Amniotic epithelial cell (primary cell): ENCODE measurements around the gene CLECL1.
A peak's percentile ranks its signal among the peaks of the same experiment; 100 is the strongest.
"Not testable (repeated sequence)": the region's sequence is repeated elsewhere in the genome, so short reads cannot be mapped to it uniquely, and the experiment has no call there.

ENCODE experiments used
- DNase-seq: peaks from one replicate; pipeline ENCODE4 v3.0.0-alpha.2; 2010; ENCODE audit warnings: low read depth

Gene CLECL1

DNA sequence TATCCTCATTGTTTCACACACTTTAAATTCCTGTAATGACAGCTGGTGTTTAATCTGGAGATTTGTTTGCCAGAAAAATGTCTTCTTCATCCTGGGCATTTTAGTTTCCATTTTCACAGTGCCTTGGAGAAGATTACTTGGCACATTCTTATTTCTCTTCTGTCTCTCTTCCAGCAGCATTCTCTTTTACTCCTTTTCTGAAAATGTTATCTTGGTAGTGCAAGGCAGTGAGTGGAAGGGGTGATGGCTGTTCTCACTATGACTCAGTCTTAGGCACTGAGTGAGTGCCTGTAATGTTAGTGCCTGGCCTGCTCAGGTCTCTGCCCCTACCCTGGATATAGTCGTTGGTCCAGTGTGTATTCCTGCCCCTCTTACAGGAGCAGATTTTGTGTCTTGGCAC, 13.1 kb downstream of the CLECL1 start:
- DNase-seq, result peak; percentile 9

DNA sequence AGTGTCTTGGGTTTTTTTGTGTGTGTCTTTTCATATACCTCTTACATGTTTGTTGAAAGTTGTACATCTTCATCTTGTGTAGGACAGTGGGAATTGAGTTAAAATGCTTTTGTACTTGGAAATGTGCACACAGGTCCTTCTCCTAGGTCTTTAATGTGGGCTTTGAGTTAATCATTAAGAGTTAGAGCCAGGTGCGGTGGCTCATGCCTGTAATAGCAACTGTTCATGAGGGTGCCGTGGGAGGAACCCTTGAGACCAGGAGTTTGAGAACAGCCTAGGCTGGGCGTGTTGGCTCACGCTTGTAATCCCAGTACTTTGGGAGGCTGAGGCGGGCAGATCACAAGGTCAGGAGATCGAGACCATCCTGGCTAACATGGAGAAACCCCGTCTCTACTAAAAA, 13.9 kb downstream of the CLECL1 start:
- no peak for DNase-seq

DNA sequence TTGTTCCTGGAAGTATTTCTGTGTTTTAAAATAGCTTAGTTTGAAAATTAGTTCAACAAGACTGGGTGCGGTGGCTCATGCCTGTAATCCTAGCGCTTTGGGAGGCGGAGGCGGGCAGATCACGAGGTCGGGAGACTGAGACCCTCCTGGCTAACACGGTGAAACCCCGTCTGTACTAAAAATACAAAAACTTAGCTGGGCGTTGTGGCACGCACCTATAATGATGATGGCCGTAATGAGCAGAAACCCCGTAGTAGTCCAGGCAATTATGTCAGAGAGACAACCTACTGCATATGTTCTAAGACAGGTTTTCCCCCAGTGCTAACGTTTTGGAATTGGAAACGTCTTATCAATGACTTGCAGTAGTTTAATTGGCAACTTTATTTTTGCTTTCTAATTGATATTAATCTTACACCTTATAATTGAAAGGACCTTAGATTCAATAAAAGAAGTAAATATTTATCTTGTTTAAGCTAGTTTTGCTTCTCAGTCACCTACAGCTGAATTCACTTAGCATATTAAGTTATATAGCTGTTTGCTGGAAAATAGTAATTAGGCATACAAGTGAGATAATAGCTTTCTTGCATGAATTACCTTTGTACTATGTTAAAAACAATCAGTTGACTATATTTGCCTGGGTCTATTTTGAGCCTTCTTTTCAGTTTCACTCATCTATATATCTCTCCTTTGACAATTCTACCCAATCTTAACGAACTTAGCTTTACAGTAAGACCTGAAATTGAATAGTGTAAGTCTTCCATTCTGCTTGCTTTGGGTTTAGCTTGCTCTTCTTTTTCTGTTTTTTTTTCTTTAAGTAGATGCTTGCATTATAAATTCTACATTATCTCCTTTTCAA, 15.6 kb downstream of the CLECL1 start:
- no peak for DNase-seq

DNA sequence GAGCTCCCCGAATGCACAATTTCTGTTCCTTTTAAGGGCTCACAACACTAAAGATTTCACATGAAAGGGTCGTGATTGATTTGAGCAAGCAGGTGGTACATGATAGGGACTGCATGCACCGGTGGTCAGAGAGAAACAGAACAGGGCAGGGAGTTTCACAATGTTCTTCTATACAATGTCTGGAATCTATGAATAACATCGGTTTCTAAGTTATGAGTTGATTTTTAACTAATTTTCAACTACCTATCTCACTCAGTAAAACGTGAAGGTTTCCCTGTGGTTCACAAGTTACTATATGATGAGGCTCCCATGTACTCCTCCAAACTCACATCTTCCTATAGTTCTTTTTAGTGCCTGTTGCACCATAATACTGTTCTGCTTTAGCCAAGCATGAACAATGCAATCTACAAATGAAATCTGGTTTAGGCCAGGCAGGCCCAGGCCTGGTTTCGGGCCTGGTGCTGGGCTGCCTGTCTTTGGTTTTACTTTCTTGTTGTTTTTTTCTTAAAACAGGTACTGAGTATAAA, 19.8 kb downstream of the CLECL1 start:
- DNase-seq, result not testable (repeated sequence)

DNA sequence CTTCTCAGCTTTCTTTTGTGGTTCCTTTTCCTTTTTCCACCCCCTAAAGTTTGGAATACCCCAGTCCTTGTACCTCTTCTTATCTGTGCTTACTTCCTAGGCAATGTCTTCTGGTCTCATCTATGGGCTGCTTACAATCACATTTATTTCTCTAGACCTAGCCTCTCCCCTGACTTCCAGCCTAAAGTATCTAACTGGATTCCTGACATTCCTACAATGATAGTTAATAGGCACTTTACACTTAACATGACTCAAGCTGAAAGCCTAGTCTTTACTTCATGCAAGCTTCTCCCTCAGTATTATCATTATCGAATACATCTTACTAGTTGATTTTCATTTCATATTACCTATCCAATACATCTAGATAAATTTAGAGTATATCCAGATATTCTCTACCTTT, 21.2 kb downstream of the CLECL1 start:
- peak; percentile 25 for DNase-seq

DNA sequence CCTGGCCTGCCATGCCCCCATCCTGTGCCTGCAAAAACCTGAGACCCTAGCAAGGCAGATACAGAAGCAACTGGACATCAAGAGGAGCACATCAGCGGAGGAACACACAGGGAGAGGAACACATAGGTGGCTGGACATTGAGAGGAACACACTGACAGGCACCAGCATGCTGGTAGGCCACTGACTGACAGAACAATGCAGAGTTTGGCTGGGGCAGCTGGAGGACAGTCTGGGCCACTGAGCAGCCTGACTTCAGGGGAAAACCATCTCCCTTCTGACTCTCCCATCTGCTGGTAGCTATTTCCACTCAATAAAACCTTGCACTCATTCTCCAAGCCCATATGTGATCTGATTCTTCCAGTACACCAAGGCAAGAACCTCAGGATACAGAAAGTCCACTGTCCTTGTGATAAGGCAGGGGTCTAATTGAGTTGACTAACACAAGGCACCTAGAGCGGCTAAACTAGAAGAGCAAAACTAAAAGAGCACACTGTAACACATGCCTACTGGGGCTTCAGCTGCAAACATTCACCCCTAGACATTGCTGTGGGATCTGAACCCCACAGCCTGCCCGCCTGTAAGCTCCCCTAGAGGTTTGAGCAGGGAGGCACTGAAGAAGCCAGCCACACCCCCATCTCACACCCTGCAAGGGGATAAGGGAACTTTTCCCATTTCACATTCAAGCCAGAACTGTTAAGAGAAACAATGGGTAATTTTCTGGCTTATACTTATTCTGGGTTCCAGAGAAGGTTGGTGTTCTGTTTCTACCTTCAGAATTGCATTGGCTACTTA, 22.1 kb downstream of the CLECL1 start:
- DNase-seq, result no peak

DNA sequence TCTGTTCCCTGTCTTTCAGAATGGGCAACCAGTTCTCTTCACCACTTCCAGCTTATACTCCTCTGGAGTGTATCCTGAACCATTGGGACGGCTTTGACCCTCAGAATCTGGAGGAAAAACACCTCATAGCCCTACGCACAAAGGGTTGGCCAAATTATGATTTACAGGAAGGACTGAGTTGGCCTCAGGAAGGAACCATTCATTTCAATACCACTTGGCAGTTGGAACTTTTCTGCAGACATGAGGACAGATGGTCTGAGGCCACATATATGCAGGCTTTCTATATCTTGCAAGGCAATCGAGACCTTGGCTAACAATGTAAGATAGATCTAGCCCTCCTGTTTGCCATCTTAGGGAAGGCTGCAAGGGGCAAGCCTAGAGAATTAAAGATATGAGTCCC, 24.0 kb downstream of the CLECL1 start:
- no peak for DNase-seq

DNA sequence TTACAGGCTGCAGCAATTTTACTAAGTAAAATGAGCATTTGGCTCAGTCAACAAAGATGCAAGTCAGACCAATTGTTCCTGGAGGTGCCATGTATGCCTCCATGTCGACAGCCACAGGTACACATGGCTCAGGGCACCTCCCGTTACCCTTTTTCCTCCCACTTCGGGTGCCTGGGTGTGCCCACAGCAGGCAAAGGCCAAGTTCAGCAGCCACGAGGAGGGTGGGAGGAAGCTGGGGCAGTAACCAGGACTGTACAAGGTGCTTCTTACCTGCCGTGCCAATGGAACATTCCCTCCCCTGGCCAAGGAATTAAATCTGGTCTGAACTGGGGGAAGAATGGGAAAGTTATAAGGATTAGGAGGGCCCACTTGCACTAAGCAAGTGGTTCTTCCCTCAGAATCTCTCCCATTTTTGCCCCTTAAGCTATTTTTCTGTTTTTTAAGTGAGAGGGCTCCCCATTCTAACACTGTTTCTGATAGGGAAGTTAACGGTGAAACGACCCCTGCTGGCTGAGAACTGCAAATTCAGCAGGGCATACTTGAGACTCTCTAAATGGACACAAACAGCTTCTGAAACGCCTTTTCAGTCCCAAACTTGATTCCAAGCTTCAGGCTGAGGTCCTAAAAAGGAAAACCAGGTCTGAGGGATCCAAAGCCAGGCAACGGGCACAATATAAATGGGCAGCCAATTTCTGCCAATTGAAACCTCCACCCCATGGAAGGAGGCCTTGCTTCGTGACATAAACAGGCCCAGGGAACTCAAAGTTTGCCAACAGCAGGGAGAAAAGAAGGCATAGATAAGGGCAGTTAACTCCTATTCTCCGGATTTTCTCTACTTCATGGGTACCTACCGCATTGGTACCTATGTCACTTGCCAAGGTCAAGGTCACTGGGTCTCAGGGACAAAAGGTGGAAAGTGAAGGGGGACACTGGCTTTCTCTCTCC, 24.8 kb downstream of the CLECL1 start:
- peak; percentile 42 for DNase-seq

DNA sequence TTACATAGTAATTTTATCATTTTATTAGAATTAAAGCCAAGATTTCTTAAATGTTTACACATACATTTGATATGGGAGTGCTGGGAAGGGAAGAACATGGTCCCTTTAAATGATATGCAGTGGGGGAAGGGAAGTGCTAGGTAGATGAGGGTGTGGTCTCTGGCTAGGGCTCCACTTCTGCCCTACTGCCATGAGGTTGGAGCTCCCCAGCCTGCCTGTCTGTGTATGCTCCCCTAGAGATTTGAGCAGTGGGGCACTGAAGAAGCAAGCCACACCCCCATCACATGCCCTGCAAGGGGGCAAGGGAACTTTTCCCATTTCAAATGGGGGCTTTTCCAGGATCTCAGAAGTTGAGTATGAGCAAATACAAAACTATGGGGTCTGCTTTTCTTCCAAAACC, 25.5 kb downstream of the CLECL1 start:
- no peak for DNase-seq

DNA sequence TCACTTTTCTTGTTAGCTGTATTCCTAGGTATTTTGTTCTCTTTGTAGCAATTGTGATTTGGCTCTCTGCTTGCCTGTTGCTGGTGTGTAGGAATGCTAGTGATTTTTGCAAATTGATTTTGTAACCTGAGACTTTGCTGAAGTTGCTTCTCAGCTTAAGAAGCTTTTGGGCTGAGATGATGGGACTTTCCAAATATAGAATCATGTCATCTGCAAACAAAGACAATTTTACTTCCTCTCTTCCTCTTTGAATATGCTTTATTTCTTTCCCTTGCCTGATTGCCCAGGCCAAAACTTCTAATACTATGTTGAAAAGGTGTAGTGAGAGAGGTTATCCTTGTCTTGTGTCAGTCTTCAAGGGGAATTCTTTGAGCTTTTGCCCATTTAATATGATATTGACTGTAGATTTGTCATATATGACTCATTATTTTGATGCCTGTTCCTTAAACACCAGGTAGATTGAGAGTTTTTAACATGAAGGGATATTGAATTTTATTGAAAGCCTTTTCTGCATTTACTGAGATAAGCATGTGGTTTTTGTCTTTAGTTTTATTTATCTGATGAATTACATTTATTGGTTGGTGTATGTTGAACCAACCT, 26.7 kb downstream of the CLECL1 start:
- no peak for DNase-seq

DNA sequence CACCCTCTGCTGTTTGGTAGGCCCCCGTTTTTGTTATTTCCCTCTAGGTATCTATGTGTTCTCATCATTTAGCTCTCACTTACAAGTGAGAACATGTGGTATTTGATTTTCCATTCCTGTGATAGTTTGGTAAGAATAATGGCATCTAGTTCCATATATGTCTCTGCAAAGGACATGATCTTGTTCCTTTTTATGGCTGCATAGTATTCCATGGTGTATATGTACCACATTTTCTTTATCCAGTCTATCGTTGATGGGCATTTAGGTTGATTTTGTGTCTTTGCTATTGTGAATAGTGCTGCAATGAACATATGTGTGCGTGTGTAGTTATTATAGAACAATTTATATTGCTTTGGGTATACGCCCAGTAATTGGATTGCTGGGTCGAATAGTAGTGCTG, 28.3 kb downstream of the CLECL1 start:
- not testable (repeated sequence) for DNase-seq

DNA sequence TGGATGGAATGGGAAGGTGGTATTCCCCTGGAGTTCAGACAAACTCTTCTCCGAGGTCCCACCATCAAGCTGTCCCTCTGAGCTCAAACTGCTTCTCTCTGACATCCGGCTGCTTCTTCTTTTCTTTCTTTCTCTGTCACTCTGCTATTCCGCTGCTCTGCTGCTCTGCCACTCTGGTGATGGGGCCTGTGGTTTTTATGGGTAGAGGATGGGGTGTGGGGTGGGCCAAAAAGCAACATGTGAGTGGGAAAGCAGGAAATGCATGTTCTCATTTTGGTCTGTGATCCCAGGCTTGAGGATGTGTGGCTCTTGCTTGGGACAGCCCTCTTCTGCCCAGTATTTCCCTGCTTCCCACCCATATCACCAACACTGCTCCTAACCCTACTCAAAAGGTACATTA, 30.6 kb downstream of the CLECL1 start:
- DNase-seq, result no peak

DNA sequence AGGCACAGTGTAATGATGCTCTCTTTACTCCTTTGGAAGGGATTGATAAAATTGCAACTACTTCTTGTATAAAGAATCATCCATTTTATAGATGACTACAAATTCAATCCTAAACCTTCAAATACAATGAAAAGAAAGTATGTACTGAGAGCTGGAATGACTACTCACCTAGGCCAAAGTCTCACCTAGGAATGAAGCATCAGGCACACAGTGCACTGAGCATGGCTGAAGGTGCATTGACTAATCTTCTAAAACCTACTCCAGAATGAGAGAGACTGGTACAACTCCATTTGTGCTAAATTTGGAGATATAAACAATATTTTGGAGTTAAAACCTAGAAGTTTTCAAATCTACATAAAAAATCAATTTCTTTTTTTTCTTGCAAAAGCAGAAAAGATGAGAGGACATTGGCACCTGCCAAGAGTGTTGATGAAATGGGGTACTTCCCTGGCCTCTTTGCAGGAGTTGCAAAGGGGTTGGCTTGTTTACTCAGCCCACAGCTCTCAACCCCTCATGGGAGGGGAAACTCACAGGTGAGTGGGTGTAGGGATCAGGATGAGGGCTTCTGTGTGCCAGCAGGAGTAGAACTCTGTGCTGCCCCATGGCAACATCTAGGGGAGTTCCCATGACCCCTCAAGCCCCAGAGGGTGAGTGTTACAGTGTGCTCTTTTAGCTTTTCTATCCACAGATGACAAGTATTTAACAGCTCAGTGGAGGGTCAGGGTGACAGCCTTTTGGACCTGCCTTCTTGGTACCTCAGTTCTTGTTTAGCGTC, 31.3 kb downstream of the CLECL1 start:
- no peak for DNase-seq

DNA sequence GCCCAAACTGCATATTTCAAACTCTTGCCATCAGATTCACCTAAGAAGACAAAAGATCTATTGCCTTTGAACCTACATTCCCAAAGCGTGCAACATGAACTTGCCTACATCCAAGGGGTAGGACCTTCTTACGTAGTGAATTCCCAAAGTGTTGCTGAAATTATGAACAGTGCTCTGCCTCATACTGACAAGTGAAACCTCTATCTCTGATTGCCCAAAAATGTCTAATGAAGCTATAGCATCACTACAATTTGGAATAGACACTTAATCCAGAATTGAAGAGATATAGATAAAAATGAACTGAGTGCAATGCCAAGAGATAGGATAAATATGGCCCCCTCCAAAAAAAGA, 32.3 kb downstream of the CLECL1 start:
- peak; percentile 25 for DNase-seq

DNA sequence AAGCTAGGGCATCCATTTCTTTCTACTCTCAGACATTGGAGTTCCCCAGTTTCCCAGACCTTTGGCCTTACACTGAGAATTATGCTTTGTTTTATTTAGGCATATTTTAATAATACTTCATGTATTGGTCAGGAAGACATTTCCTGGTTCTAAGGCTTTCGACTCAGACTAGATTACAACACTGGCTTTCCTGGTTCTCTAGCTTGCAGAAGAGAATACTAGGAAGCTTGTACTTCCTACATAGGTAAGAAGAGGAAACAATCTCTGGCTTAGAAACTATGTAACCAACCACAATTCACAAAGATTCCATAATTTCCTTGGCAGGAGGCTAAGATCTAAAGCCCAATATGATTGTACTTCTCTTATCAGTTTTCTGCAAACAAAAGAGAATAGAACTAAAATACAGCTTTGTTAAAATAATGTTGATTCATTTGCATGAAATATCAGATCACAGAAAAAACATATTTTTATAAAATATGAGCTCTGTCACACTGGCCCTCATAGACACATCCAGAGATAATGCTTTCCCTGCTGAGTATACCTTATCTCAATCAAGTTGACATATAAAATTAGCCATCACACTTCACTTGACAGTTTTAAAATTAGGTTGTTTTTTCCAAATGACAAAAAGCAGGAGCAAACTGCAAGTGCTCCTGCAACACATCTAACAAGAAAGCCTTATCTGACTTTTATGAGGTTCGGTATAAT, 32.8 kb downstream of the CLECL1 start:
- DNase-seq, result peak; percentile 68

DNA sequence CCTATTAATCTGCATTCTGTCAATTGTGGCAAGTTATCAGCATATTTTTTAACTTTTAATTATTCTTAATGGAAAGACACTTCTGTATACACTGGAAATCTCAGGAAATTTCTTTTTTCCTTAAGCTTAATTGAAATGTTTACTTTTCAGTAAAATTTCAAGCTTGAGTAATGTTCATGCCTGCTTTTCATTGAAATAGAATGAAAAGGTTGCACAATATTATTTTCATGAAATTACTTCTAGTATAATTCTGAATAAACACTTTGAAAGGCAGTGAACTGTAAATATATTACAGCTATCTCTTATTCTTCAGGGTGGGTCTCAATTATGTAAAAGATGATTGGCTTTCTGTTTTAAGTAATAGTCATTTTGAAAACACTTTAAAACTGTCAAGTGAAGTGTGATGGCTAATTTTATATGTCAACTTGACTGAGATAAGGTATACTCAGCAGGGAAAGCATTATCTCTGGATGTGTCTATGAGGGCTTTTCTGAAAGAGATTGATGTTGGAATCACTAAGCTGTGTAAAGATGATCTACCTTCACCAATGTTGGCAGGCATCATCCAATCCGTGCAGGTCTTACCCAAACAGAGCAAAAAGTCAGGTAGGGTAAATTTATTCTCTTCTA, 33.5 kb downstream of the CLECL1 start:
- DNase-seq, result no peak

DNA sequence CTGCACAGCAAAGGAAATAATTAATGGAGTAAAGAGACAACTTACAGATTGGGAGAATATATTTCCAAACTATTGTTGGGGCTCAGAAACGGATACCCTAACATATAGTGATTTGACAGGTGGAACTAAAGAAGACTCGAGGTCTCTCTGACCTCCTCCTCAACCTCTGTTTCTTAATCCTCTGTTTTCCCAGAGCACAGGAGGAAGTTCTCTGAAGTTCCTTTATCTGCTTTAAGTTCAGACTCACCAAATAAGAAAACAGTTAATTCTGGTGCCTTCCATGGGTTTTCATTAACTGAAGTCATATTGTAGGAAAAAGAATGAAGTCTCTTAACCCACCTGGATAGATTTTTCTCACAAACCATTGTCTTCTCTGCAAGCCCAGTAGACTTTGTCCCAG, 34.2 kb downstream of the CLECL1 start:
- no peak for DNase-seq

DNA sequence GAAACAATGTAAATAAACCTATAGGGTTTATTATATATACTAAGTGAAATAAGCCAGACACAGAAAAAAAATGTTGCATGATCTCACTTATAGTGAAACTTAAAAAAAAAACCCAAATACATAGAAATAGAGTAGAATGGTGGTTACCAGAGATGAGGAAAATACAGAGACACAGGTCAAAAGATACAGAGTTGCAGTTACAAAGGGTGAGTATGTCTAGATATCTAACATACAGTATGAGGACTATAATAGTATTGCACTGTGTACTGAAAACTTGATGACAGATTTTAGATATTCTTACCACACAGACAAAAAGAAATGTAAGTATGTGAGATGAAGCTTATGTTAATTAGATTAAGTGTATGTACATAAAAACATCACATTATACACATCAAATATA, 35.3 kb downstream of the CLECL1 start:
- no peak for DNase-seq

DNA sequence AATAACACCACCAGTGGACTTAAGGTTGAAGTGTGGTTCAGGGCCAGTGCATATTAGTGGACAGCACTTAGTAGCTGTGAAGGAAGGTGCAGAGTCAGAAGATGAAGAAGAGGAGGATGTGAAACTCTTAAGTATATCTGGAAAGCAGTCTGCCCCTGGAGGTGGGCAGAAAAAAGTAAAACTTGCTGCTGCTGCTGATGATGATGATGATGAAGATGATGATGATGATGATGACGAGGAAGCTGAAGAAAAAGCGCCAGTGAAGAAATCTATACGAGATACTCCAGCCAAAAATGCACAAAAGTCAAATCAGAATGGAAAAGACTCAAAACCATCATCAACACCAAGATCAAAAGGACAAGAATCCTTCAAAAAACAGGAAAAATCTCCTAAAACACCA, 37.2 kb downstream of the CLECL1 start:
- not testable (repeated sequence) for DNase-seq

DNA sequence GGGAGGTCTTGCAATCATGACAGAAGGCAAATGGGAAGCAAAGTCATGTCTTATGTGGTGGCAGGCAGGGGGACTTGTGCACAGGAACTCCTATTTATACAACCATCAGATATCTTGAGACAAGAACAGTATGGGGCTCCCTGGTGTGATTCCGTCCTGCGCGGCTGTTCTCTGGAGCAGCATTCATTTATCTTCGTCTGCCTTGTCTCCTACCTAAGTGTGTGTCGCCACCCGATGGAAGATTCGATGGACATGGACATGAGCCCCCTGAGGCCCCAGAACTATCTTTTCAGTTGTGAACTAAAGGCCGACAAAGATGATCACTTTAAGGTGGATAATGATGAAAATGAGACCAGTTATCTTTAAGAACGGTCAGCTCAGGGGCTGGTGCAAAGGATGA, 37.7 kb downstream of the CLECL1 start:
- not testable (repeated sequence) for DNase-seq
